Measurements from ENCODE around the gene MARK1.

DNA sequence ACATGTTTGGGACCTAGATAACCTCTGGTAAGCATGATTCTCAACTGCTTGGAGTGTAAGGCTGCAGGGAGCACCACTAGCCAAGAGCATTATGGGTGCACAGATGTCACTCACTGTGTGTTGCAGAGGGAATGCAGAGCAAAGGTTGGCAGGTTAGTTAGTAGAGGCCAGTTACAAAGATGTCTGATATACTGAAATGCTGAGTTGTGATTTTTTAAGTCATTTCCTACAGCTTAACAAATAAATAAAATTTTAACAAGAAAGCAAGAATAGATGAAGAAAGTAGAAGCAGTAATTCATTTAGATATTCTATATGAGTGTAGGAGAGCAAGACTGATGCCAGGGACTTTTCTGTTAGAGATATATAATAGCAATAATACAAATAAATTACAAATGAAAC is 64.8 kb downstream of the MARK1 start:
- TF ChIP-seq, protein P1, sequence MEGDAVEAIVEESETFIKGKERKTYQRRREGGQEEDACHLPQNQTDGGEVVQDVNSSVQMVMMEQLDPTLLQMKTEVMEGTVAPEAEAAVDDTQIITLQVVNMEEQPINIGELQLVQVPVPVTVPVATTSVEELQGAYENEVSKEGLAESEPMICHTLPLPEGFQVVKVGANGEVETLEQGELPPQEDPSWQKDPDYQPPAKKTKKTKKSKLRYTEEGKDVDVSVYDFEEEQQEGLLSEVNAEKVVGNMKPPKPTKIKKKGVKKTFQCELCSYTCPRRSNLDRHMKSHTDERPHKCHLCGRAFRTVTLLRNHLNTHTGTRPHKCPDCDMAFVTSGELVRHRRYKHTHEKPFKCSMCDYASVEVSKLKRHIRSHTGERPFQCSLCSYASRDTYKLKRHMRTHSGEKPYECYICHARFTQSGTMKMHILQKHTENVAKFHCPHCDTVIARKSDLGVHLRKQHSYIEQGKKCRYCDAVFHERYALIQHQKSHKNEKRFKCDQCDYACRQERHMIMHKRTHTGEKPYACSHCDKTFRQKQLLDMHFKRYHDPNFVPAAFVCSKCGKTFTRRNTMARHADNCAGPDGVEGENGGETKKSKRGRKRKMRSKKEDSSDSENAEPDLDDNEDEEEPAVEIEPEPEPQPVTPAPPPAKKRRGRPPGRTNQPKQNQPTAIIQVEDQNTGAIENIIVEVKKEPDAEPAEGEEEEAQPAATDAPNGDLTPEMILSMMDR (conservative IDR thresholded peaks at IDR 0.05 in 1 of 2, IDR thresholded peaks at IDR 0.05 in 1 of 2; ENCODE audit: low read depth in 1 of 2, low read length in 2 of 2) = no peak
- TF ChIP-seq EZH2 (IDR thresholded peaks at IDR 0.05; ENCODE audit: low read length, missing control alignments) = no peak
